HG02623 (cell line): ENCODE data around the gene PARP14.
"Not testable (repeated sequence)": the region's sequence is repeated elsewhere in the genome, so short reads cannot be mapped to it uniquely, and the experiment has no call there.

Experiments
- ATAC-seq: cut with Tn5 transposase; IDR thresholded peaks from one replicate; pipeline ENCODE4 v1.9.1; 2021; ENCODE audit warnings: moderate library complexity; ENCODE audit not compliant: unreplicated experiment

The PARP14 gene

GRCh38 chr3:122719273-122719921 lies 38.8 kb downstream of the PARP14 start:
- ATAC-seq: no peak

GRCh38 chr3:122725106-122725505 lies 44.5 kb downstream of the PARP14 start:
- ATAC-seq: no peak

- ATAC-seq: no peak
These were observed 46.7 kb downstream of the PARP14 start for GRCh38 chr3:122727294-122727693.

GRCh38 chr3:122727766-122728165 lies 47.1 kb downstream of the PARP14 start:
- no peak for ATAC-seq

- ATAC-seq: no peak
These were observed 47.5 kb downstream of the PARP14 start for GRCh38 chr3:122728186-122728585.

GRCh38 chr3:122728756-122729514 lies 48.3 kb downstream of the PARP14 start:
- ATAC-seq: no peak

GRCh38 chr3:122730240-122730639 lies 49.6 kb downstream of the PARP14 start:
- ATAC-seq: no peak

GRCh38 chr3:122732682-122733525 lies 52.3 kb downstream of the PARP14 start:
- ATAC-seq: not testable (repeated sequence)

- ATAC-seq: no peak
These were observed 58.5 kb downstream of the PARP14 start for GRCh38 chr3:122739172-122739571.

GRCh38 chr3:122742234-122742633 lies 61.6 kb downstream of the PARP14 start:
- no peak for ATAC-seq

- no peak for ATAC-seq
These were observed 63.0 kb downstream of the PARP14 start for GRCh38 chr3:122743581-122744120.

GRCh38 chr3:122745369-122746021 lies 64.9 kb downstream of the PARP14 start:
- ATAC-seq: no peak

GRCh38 chr3:122747295-122747694 lies 66.7 kb downstream of the PARP14 start:
- not testable (repeated sequence) for ATAC-seq

GRCh38 chr3:122748347-122748746 lies 67.7 kb downstream of the PARP14 start:
- ATAC-seq: no peak

GRCh38 chr3:122754929-122755328 lies 74.3 kb downstream of the PARP14 start:
- peak; percentile 64 for ATAC-seq

GRCh38 chr3:122755491-122755890 lies 74.9 kb downstream of the PARP14 start:
- ATAC-seq: no peak

GRCh38 chr3:122758877-122759560 lies 78.4 kb downstream of the PARP14 start:
- no peak for ATAC-seq

GRCh38 chr3:122760453-122761271 lies 80.0 kb downstream of the PARP14 start:
- no peak for ATAC-seq

- ATAC-seq: no peak
These were observed 85.8 kb downstream of the PARP14 start for GRCh38 chr3:122766430-122766829.
